Fibroblast of pulmonary artery (primary cell): Measurements from ENCODE around the gene CDC42EP4.

ENCODE experiments used
- DNase-seq: peaks from one replicate; pipeline ENCODE4 v3.0.0-alpha.2; 2010; ENCODE audit warnings: low read depth
- H3K4me3 ChIP-seq: replicated peaks from 2 replicates; pipeline ENCODE4 v1.5.1; 2011; ENCODE audit warnings: low read depth, mild to moderate bottlenecking, control low read depth, low read length, moderate library complexity
- CTCF ChIP-seq: IDR thresholded peaks from 2 replicates; pipeline ENCODE4 v1.5.1; 2011; ENCODE audit warnings: mild to moderate bottlenecking, control low read depth, low read length, inconsistent platforms; ENCODE audit errors: missing control alignments

The CDC42EP4 gene

DNA sequence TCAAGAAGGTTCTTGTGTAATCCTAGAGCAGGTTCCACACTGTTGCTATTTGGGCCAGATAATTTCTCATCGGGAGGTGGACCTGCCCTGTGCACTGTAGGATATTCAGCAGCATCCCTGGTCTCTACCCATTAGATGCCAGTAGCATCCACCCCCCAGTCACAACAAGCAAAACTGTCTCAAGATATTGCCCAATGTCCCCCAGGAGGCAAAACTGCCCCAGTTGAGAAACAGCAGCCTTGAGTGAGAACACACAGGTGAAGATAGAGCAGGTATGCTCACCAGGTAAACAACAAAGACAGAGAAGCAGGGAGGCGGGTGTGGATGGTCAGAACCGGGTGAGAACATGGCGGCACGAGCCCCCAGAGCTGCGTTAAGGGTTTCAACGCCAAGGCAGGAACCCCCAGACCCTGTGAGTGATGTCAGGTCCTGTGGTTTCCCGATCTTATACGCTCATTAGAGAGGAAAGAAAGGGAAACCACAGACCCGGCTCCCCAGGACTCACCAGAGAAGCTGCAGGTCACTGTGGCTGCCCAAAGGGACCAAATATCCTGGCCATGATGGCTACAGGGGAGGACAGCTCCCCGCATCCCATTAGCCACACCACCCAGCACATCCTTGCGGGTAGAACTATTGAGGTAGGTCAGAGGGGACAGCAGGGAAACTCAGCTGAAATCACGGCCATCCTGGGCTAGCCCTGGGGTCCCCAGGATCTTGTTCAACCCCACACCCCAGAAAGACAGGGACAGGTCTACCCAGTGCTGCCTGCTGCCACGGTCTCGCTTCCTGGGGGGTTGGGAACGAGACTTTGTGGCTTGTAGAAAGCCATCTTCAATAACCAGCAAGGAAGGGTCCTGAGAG, 21.2 kb downstream of the CDC42EP4 start:
- H3K4me3 ChIP-seq, result no peak overlapping the region
- no peak for TF ChIP-seq CTCF
- DNase-seq, result no peak

DNA sequence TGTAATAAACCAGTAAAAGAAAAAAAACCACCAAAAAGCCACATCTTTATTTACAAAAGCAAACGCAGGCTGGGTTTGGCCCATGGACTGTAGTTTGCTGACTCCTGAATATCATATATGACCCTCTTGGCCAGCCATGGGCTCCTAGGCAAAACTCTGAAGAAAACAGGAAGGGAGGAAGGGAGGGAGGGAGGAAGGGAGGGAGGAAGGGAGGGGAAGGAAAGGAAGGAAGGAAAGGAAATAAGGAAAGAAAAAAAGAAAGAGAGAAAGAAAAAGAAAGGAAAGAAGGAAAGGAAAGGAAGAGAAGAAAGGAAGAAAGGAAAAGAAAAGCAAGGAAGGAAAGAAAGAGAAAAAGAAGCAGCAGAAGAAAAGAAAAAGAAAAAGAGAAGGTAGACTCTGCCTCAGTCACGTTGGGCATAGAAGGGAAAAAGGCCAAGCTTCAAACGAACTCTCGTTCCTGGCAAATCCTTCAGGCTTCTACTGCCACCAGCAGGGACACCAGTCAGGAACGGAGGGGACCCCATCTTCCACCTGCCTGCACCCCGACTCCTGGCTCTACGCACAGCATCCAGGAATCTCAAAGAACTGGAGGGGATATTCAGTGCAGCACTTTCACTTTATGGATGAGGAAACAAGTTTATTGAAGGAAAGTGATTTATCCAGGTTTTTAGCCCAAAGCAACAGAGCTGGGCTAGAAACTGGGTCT, 22.1 kb downstream of the CDC42EP4 start:
- DNase-seq, result no peak
- H3K4me3 ChIP-seq, result no peak overlapping the region
- TF ChIP-seq CTCF, result no peak

DNA sequence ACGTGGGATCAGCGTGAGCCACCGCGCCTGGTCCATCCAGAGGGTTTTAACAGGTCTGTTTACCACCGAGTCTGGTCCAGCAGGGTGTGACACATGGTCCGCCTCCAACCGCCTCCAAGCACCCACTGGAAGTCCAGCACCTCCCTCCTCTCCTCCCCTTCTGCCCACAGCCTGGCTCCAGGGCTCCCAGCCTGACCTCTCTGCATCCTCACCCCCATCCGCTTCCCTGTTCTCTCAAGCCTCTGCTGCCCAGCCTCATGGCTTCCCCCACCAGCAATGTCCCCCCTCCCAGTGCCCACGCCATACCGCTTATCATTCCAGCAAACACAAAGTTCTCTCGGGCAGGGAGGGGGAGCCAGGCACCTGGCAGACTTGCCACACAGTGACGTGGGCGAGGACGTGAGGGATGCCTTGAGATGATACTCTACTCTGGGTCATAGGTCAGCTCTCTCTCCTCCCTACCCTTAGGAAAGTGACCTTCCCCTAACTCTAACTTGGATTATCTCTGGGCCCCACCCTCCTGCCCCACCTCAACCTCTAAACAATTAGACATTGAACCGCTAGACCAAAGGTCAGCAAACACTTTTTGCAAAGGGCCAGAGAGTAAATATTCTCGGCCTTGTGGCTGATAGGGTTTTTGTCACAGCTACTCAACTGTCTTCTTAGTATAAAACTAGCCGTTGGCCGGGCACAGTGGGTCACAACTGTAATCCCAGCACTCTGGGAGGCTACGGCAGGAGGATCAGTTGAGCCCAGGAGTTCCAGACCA, 23.1 kb downstream of the CDC42EP4 start:
- DNase-seq, result no peak
- no peak overlapping the region for H3K4me3 ChIP-seq
- no peak for TF ChIP-seq CTCF

- TF ChIP-seq CTCF, result no peak
- no peak overlapping the region for H3K4me3 ChIP-seq
- DNase-seq, result peak; percentile 88
Measured at GRCh38 chr17:73286863-73287296, 24.9 kb downstream of the CDC42EP4 start.

- no peak for TF ChIP-seq CTCF
- no peak for DNase-seq
- no peak overlapping the region for H3K4me3 ChIP-seq
Measured at GRCh38 chr17:73285916-73286862, 25.6 kb downstream of the CDC42EP4 start.

DNA sequence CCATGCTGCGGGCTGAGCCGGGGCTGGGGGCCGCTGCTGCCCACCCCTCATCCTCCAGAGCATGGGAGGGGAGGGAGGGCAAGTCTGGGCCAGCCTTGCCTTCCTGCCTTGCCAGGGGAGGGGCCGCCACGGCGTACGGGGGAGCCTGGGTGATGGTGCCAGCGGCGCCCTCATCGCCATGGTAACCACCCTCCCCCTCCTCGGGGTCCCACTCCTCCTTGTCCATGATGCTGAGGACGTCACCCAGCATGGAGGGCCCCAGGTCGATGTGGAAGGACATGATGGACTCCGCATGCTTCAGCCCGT, 26.2 kb downstream of the CDC42EP4 start:
- TF ChIP-seq CTCF, result no peak
- no peak overlapping the region for H3K4me3 ChIP-seq
- no peak for DNase-seq
